KBM-7 (cell line): ENCODE results near the gene KIF27.
"Not testable (repeated sequence)": the region's sequence is repeated elsewhere in the genome, so short reads cannot be mapped to it uniquely, and the experiment has no call there.

Source experiments
- DNase-seq: peaks from one replicate; pipeline ENCODE4 v3.0.0-alpha.2; 2015
- in situ Hi-C: fragments of 300-500 bp; cut with MboI; formaldehyde crosslinking; loops from 2 replicates; pipeline ENCODE4 v1.14.3; 2020; ENCODE audit warnings: low sequenced_read_pairs, low pct_unique_long_range_greater_than_20kb, mixed read lengths

The KIF27 gene

DNA sequence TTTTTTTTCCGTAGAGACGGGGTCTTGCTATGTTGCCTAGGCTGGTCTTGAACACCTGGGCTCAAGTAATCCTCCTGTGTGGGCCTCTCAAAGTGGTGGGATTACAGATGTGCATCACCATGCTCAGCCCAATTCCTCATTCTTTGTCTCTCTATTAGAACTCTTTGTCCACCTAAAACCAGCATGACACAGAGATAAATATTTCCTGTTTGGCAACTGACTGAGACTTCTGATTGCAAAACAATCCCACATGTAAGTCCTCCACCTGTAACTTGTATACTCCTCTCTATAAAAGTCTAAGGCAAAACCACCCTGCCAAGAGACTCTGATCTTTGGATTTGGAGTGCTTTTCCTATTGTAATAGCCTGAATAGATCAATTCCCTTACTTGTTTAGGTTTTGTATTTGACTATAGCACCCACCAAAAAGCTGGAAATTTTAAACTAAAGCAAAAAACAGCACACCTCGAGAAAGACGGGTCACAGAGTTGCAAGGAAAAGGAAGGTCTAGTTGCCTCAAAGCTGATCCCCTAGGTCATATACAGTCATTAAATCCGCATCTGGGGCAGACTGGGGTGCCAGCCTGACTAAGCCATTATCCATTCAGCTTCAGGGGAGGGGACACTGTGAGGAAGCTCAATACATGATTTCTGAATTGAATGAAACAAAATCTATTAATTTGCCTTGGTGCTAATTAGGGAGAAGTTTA, 13.5 kb upstream of the KIF27 start:
- peak; percentile 50 for DNase-seq
- in situ Hi-C loops: loop anchor here (25.0 kb wide), 1 partner anchor 328 kb away; no protein-coding TSS in a partner anchor

DNA sequence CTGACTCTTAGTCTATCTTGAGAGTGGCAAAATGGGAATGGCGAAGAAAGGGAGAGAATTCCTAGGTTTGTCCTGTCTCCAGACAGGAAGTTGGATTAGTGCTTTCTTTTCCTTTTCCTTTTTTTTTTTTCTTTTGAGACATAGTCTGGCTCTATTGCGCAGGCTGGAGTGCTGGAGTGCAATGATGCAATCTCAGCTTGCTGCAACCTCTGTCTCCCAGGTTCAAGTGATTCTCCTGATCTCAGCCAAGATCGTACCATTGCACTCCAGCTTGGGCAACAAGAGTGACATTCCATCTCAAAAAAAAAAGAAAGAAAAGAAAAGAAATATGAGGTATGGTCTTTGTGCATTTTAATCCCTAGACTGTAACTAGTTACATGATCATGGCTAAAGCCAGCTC, 12.6 kb upstream of the KIF27 start:
- in situ Hi-C loops: loop anchor here (25.0 kb wide), 1 partner anchor 329 kb away; no protein-coding TSS in a partner anchor
- no peak for DNase-seq

DNA sequence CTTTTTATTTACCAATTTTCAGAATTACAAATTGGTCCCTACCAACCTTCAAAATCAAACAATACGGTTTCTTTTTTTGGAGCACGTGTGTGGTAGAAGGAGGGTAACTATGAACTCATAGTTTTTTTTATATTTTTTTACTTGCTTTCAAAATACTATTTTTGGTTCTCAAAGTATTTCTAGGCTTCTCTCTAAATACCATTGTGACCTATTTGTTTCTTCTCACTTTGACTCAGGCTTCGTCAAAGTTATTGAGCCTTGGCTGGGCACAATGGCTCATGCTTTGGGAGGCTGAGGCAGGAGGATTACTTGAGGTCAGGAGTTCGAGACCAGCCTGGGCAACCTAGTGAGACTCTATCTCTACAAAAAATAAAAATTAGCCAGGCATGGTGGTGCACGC, 11.6 kb upstream of the KIF27 start:
- DNase-seq: no peak
- in situ Hi-C loops: loop anchor here (25.0 kb wide), 1 partner anchor 329 kb away; no protein-coding TSS in a partner anchor

DNA sequence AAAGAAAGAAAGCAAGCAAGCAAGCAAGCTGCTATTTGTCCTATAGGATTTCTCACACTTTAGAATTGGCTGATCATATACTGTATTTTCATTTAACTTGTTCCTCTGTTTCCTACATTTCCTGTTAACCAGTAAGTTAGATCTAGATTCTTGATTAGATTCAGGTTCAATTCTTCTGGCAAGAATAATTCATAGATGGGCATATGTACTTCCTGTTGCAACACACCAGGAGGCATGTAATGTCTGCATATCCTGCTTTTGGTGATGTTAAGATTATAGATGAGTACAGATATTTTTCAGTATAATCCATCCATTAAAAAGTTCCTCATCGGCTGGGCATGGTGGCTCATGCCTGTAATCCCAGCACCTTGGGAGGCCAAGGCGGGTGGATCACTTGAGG, 10.8 kb upstream of the KIF27 start:
- in situ Hi-C loops: loop anchor here (25.0 kb wide), 1 partner anchor 330 kb away; no protein-coding TSS in a partner anchor
- DNase-seq: peak; percentile 50

DNA sequence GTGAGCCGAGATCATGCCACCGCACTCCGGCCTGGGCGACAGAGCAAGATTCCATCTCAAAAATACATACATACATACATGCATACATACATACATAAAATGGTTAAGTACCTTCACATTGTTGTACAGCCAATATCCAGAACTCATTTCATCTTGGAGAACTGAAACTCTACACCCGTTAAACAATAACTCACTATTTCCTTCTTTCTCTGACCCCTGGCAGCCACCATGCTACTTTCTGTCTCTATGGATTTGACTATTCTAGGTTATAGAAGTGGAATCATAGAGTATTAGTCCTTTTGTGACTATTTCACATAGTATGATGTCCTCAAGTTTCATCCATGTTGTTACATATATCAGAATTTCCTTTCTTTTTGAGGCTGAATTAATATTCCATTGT, 9.6 kb upstream of the KIF27 start:
- no peak for DNase-seq
- in situ Hi-C loops: loop anchor here (25.0 kb wide), 1 partner anchor 331 kb away; no protein-coding TSS in a partner anchor

DNA sequence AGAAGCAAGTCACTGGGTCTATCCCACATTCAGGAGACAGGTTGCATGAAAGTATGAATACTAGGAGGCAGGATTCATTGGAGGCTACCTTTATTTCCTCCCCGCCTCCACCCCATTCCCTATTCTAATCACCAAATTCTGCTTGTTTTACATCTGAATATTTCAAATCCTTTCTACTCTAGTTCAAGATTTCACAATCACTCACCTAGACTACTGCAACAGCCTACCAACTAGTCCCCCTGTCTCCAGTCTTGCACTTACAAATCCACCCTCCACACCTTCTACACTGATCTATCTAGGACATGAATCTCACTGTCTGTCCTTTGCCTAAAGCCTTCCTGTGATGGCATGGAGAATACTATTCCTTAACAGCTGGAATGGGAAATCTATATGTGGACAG, 6.4 kb upstream of the KIF27 start:
- in situ Hi-C loops: loop anchor here (25.0 kb wide), 1 partner anchor 335 kb away; no protein-coding TSS in a partner anchor
- DNase-seq: no peak

DNA sequence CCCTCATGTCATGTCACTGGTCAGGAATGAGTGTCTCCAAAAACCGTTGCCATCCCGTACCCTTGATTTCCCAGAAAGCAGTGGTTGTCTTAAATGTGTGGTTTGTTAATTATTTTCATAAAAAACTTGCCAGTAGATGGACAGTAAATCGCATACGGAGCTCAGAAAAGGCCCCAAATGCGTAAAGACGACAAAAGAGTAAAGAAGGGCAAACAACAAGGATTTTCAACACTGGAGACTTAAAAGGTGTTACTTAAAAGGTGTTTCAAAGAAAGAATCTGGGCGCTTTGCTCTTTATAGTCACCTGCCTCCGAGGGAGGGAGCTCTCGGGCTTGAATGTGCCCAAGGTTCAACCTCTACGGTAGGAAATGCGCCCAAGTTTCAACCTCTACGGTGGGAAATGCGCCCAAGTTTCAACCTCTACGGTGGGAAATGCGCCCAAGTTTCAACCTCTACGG, 734 bp downstream of the KIF27 start:
- in situ Hi-C loops: no loop called here
- DNase-seq: no peak

DNA sequence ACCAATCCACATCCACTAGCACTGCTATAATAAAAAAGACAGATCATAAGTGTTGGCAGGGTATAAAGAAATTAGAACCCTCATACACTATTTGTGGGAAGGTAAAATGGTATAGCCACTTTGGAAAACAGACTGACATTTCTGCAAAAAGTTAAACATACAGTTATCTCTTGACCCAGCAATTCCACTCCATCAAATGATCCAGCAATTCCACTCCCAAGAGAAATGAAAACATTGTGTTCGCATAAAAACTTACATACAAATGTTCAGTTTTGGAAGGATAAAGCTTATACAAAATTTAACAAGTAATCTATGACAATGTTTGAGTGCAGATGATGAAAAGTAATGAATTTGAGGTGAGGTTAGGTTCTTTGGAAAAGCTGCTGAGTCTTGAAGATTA, 2.1 kb downstream of the KIF27 start:
- in situ Hi-C loops: no loop called here

DNA sequence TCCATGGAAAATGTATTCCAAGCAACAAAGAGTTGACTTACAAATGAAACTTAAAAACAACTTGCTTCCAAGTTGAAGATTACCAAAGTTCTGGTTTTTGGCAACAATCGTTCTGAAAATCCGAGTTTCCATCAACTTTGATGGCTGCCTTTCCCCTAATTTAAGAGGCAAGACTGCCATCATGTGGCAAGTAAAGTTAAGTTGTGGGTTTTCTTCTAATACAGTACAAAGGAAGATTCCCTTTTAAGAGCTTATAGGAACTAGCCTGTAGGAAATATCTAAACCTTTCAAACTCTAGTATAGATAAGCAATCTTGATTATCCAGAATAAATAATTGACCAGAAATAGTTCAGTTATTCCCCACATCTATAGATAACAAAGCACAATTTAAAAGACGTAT, 9.0 kb downstream of the KIF27 start:
- in situ Hi-C loops: not testable (repeated sequence)
- peak; percentile 32 for DNase-seq

More for the DNA sequence above, 2.1 kb downstream of the KIF27 start:
- DNase-seq: no peak

DNA sequence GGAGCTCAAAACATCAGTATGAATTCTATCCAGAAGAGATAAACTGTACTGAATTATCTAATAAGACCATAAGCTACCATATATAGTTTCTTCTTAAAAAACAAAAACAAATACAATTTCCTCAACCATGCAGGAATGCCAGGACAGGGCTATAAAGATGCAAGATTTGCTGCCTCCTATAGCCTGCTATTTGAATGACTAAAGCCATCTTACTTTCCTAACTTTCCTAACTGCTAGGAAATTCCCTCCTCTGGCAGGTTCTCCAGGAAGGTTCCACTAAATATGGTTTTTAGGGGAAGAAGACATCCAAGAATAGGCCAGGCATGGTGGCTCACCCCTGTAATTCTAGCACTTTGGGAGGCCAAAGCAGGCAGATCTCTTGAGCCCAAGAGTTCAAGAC, 15.1 kb downstream of the KIF27 start:
- in situ Hi-C loops: no loop called here

DNA sequence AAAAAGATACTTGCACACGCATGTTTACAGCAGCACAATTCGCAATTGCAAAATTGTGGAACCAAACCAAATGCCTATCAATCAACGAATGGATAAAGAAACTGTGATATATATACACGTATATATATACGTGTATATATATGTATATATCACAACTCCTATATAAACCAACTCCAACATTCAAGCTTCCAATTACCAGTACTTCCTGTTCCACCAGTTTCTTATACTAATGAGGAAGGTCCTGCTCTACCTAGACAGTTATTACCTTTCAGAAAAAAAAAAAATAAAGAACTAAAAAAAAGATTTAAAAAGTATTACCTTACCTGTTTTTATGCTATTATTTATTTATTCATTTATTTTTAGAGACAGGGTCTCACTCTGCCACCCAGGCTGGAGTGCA, 20.6 kb downstream of the KIF27 start:
- DNase-seq, in situ Hi-C loops: not testable (repeated sequence)

More for the DNA sequence above, 15.1 kb downstream of the KIF27 start:
- no peak for DNase-seq

DNA sequence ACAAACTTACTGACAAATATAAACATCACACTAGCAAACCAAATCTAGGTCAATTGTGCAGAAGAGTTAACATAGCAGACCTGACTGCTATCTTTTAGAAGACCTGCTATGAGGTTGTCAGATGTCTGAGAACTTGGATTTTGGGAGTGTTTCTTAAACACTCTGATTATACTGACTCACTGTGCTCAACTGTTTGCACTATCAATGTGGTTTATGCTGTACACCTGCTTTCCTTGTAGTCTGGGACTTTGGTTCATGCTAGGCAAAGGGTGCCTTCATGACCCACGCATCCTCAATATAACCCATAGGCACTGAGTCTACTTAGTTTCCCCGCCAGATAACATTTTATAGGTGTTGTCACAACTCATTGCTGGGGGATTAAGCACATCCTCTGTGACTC, 26.9 kb downstream of the KIF27 start:
- DNase-seq: not testable (repeated sequence)
- in situ Hi-C loops: loop anchor here (25.0 kb wide), 1 partner anchor 1943 kb away; no protein-coding TSS in a partner anchor

DNA sequence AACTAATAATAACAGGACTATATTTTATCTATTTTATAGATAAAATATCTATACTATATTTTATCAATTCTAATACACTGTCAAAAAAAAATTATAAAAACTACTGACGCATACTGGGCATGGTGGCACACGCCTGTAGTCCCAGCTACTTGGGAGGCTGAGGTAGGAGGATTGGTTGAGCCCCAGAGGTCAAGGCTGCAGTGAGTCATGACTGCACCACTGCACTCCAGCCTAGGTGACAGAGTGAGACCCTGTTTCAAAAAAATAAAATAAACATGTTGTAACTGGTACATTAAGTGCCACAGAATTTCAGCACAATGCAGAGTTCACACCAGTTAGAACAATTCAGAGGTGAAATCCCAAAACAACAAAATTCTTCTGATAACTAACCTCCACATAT, 34.7 kb downstream of the KIF27 start:
- in situ Hi-C loops: loop anchor here (25.0 kb wide), 1 partner anchor 1951 kb away; no protein-coding TSS in a partner anchor

DNA sequence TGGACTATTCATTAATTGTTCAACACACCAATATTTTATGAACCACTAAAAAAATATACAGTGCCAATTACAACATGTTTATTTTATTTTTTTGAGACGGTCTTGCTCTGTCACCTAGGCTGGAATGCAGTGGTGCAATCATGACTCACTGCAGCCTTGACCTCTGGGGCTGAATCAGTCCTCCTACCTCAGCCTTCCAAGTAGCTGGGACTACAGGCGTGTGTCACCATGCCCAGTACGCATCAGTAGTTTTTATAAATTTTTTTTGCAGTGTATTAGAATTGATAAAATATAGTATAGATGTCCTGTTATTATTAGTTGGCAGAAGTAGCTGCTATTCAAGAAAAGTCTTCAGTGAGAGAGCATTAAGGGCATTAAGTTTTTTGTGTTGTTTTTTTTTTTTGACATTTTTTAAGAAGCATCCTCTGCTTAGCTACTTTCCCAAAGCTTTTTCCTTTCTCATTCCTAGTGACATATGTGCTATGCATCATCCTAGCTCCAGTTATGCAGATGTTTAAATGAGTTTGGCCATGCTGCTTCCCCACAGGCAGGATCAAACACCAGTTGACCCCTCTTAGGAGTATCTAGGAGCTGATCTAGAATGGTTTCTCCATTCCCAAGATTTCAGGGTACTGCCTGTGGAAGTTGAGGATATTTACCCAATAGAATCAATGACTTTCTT, 35.5 kb downstream of the KIF27 start:
- in situ Hi-C loops: loop anchor here (25.0 kb wide), 1 partner anchor 1952 kb away; no protein-coding TSS in a partner anchor
- DNase-seq: not testable (repeated sequence)

More for the DNA sequence above, 34.7 kb downstream of the KIF27 start:
- not testable (repeated sequence) for DNase-seq

DNA sequence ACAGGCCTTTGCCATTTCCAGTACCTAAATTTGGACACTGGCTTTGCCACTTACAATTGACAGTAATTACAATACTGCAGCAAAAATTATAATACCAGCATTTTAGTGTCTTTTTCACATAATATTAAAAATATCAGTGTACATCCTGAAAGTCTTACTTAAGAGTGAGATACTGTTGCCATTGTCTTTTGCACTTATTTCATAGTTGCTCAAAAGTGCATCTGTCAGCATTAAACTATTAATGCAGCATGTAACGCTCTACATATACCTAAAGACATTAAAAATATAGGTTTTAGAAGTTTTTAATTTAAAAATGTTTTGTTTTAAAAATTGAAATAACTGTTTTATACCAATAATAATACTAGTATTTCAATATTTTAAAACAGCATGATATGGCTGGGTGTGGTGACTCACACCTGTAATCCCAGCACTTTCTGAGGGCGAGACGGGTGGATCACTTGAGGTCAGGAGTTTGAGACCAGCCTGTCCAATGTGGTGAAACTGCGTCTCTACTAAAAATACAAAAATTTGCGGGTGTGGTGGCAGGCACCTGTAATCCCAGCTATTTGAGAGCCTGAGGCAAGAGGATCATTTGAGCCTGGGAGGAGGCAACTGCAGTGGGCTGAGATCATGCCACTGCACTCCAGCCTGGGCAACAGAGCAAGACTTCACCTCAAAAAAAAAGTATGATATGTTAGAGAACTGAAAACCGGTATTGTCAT, 39.4 kb downstream of the KIF27 start:
- in situ Hi-C loops: loop anchor here (25.0 kb wide), 1 partner anchor 1955 kb away; no protein-coding TSS in a partner anchor
- not testable (repeated sequence) for DNase-seq

DNA sequence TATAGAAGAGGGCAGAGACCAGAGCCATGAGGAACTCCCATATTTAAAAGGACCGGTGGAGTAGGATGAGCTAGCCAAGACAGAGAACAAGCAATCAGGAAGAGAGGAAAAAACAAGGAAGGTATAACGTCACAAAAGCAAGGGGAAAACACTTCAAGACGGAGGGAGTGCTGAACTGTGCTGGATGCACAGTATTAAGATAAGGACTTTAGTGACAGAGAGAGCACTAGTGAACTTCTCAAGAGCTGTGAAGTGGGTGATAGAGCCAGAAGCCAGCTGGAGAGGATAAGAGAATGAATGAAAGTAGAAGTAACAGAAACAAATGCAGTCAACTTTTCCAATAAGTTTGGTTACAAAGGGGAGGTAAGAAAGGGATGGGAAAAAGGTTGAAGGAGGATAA, 45.7 kb downstream of the KIF27 start:
- in situ Hi-C loops: loop anchor here (25.0 kb wide), 1 partner anchor 1962 kb away; no protein-coding TSS in a partner anchor
- not testable (repeated sequence) for DNase-seq

DNA sequence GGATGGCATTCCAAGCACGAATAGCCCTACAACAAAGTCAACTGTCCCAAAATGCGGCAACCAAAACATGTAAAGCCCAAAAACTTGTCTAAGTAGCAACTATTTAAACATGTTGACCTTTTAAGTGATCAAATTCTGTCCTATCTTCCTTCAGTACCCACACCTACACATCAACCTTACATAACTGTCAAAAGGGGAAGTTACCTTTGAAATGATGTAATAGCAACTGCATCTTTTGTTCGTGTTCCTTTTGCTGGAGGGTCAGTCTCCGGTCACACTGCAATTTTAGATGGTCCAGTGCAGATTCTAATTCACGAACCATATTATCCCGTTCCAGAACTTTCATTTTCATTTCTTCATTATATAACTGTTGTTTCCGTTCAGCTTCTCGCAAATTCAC, 71.3 kb downstream of the KIF27 start:
- peak; percentile 19 for DNase-seq
- in situ Hi-C loops: not testable (repeated sequence)

DNA sequence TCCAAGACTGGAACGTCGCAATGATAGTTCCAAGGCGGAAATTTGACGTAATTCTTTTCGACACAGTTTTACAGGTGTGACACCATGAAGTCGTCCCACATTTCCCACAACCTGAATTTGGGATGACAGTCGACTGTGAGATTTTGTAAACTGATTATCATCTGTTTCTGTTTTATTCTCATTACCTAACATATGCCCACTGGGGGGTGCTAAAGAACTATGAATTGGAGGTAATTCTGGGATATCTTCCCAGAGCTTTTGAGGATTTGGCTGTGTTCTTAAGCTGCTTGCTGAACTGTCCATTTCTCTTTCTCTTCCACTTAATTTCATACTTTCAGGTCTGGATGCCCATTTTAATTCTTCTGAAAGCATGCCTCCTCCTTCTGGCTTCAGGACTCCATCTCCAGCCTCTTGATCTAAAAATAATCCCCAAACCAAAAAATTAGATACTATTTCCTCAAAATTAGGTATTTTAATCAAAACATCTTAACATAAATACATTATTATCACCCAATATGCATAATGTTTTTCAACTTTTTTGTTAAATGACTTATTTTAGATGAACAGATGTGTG, 84.1 kb downstream of the KIF27 start:
- in situ Hi-C loops, DNase-seq: not testable (repeated sequence)
